IMR-90 (cell line): ENCODE data around the gene CFD. TPM values are rescaled to one million over a fixed set of nuclear protein-coding genes. Genes with fewer than 3 reads are reported as not detected.

Experiments
- ATAC-seq: fragments of 200-7000 bp; cut with Tn5 transposase; 2 replicates; pipeline ENCODE4 v1.9.1; 2020; ENCODE audit warnings: low read depth, mild to moderate bottlenecking, moderate library complexity
- BruUV-seq: library from RNA; stranded (reverse); fragments of 400-500 nt; replicated peaks from 2 replicates; lab custom pipeline; 2021; lab: Mats Ljungman, UMichigan
- CTCF ChIA-PET: fragments of 300-600 bp; formaldehyde crosslinking; extraction: SDS; loops from one replicate; lab custom pipeline; 2021; ENCODE audit warnings: antibody characterized with exemption; lab: Yijun Ruan, JAX
- POLR2A ChIA-PET: fragments of 300-600 bp; sonication (Branson Sonifier 250); formaldehyde crosslinking; loops from one replicate; lab custom pipeline; 2022; ENCODE audit warnings: antibody characterized with exemption; ENCODE audit not compliant: unreplicated experiment; lab: Charles Lee
- DNase-seq: peaks from one replicate; pipeline ENCODE4 v3.0.0; 2013
- H2AFZ ChIP-seq: replicated peaks from 2 replicates; pipeline ENCODE3; 2013; ENCODE audit warnings: low read length, mild to moderate bottlenecking; ENCODE audit not compliant: poor library complexity
- H2AK5ac ChIP-seq: 2 replicates; pipeline ENCODE4 v1.6.1; 2013; ENCODE audit warnings: low read depth, low read length, inconsistent platforms
- H2AK9ac ChIP-seq: replicated peaks from 2 replicates; pipeline ENCODE3; 2013; ENCODE audit warnings: mild to moderate bottlenecking, low read depth, low read length, moderate library complexity; ENCODE audit not compliant: poor library complexity
- H2BK120ac ChIP-seq: 2 replicates; pipeline ENCODE4 v1.6.1; 2013; ENCODE audit warnings: low read depth, low read length, inconsistent platforms
- H2BK15ac ChIP-seq: 3 replicates; pipeline ENCODE4 v1.6.1; 2013; ENCODE audit warnings: low read depth, low read length, inconsistent platforms
- H2BK20ac ChIP-seq: 2 replicates; pipeline ENCODE4 v1.6.1; 2013; ENCODE audit warnings: low read depth, mild to moderate bottlenecking, inconsistent platforms, low read length, moderate library complexity
- H2BK5ac ChIP-seq: 2 replicates; pipeline ENCODE4 v1.6.1; 2013; ENCODE audit warnings: mild to moderate bottlenecking, low read depth, low read length, inconsistent platforms; ENCODE audit not compliant: poor library complexity, severe bottlenecking
- H3K14ac ChIP-seq: replicated peaks from 2 replicates; pipeline ENCODE4 v1.6.1; 2013; ENCODE audit warnings: low read depth, low read length, inconsistent platforms
- H3K18ac ChIP-seq: 2 replicates; pipeline ENCODE4 v1.6.1; 2013; ENCODE audit warnings: low read depth, low read length, control low read depth
- H3K23ac ChIP-seq: 2 replicates; pipeline ENCODE4 v1.6.1; 2013; ENCODE audit warnings: low read depth, low read length, inconsistent platforms
- H3K27ac ChIP-seq: 2 replicates; pipeline ENCODE4 v1.5.1; 2013; ENCODE audit warnings: mild to moderate bottlenecking, control low read depth, low read length; ENCODE audit not compliant: insufficient read depth
- H3K27me3 ChIP-seq: 2 replicates; pipeline ENCODE4 v1.6.1; 2013; ENCODE audit warnings: low read length; ENCODE audit not compliant: control insufficient read depth, insufficient read depth
- H3K36me3 ChIP-seq: 2 replicates; pipeline ENCODE4 v1.6.1; 2013; ENCODE audit warnings: low read length, mixed read lengths; ENCODE audit not compliant: control insufficient read depth, insufficient read depth
- H3K4ac ChIP-seq: 2 replicates; pipeline ENCODE4 v1.6.1; 2013; ENCODE audit warnings: low read depth, low read length, inconsistent platforms
- H3K4me1 ChIP-seq: 2 replicates; pipeline ENCODE4 v1.6.1; 2013; ENCODE audit warnings: low read length, mixed read lengths; ENCODE audit not compliant: control insufficient read depth, insufficient read depth
- H3K4me2 ChIP-seq: 2 replicates; pipeline ENCODE4 v1.6.1; 2013; ENCODE audit warnings: low read depth, mild to moderate bottlenecking, control low read depth, low read length, moderate library complexity
- H3K4me3 ChIP-seq: 2 replicates; pipeline ENCODE4 v1.5.1; 2013; ENCODE audit warnings: low read depth, mild to moderate bottlenecking, control low read depth, low read length, moderate library complexity; ENCODE audit not compliant: insufficient read depth
- H3K56ac ChIP-seq: 2 replicates; pipeline ENCODE4 v1.6.1; 2013; ENCODE audit warnings: low read length, inconsistent platforms; ENCODE audit not compliant: insufficient read depth; ENCODE audit errors: extremely low read depth
- H3K79me1 ChIP-seq, 2 experiments: 2 replicates each; pipeline ENCODE4 v1.6.1; 2013; ENCODE audit warnings: low read length in 2 of 2, inconsistent platforms in 1 of 2, low read depth in 1 of 2
- H3K9ac ChIP-seq: 2 replicates; pipeline ENCODE4 v1.6.1; 2013; ENCODE audit warnings: low read depth, low read length, control low read depth
- H3K9me1 ChIP-seq: 2 replicates; pipeline ENCODE4 v1.6.1; 2013; ENCODE audit warnings: low read length, inconsistent platforms; ENCODE audit not compliant: insufficient read depth
- H3K9me3 ChIP-seq: 2 replicates; pipeline ENCODE4 v1.6.1; 2013; ENCODE audit warnings: low read length; ENCODE audit not compliant: control insufficient read depth, insufficient read depth
- H4K20me1 ChIP-seq: 2 replicates; pipeline ENCODE4 v1.6.1; 2013; ENCODE audit warnings: low read length, inconsistent platforms; ENCODE audit not compliant: insufficient read depth
- H4K5ac ChIP-seq: 2 replicates; pipeline ENCODE4 v1.6.1; 2013; ENCODE audit warnings: mild to moderate bottlenecking, low read depth, low read length, control low read depth
- H4K8ac ChIP-seq, 2 experiments: 2 replicates each; pipeline ENCODE4 v1.6.1; 2013; ENCODE audit warnings: low read depth in 2 of 2, low read length in 2 of 2, control low read depth in 1 of 2, inconsistent platforms in 1 of 2
- H4K91ac ChIP-seq: 2 replicates; pipeline ENCODE4 v1.6.1; 2013; ENCODE audit warnings: low read depth, low read length, inconsistent platforms; ENCODE audit not compliant: insufficient read depth
- BHLHE40 ChIP-seq: fragments of 150-350 bp; IDR thresholded peaks from 2 replicates; pipeline ENCODE4 v1.6.1; 2016; ENCODE audit warnings: mild to moderate bottlenecking, low read depth, low read length
- CEBPB ChIP-seq: IDR thresholded peaks from 2 replicates; pipeline ENCODE4 v1.6.1; 2012; ENCODE audit warnings: low read depth, low read length, improper control_type of control experiment
- CHD1 ChIP-seq: IDR thresholded peaks from 2 replicates; pipeline ENCODE4 v1.6.1; 2012; ENCODE audit warnings: low read depth, low read length, improper control_type of control experiment
- FOS ChIP-seq: fragments of 150-350 bp; IDR thresholded peaks from 2 replicates; pipeline ENCODE4 v1.6.1; 2016; ENCODE audit warnings: low read depth, low read length
- MAFK ChIP-seq: IDR thresholded peaks from 2 replicates; pipeline ENCODE4 v1.6.1; 2012; ENCODE audit warnings: low read depth, low read length, improper control_type of control experiment
- MAZ ChIP-seq: IDR thresholded peaks from 2 replicates; pipeline ENCODE4 v1.6.1; 2012; ENCODE audit warnings: low read depth, mild to moderate bottlenecking, low read length, improper control_type of control experiment, moderate library complexity, borderline replicate concordance
- MXI1 ChIP-seq: IDR thresholded peaks from 2 replicates; pipeline ENCODE4 v1.6.1; 2012; ENCODE audit warnings: low read depth, mild to moderate bottlenecking, low read length, moderate library complexity, borderline replicate concordance
- NFE2L2 ChIP-seq: fragments of 150-350 bp; IDR thresholded peaks from 2 replicates; pipeline ENCODE4 v1.6.1; 2016; ENCODE audit warnings: low read depth, mild to moderate bottlenecking, low read length
- POLR2A ChIP-seq: IDR thresholded peaks from 2 replicates; pipeline ENCODE4 v1.6.1; 2012; ENCODE audit warnings: mild to moderate bottlenecking, low read depth, low read length
- RAD21 ChIP-seq: IDR thresholded peaks from 2 replicates; pipeline ENCODE4 v1.6.1; 2012; ENCODE audit warnings: low read length, improper control_type of control experiment
- RCOR1 ChIP-seq: IDR thresholded peaks from 2 replicates; pipeline ENCODE4 v1.6.1; 2012; ENCODE audit warnings: mild to moderate bottlenecking, low read length, improper control_type of control experiment; ENCODE audit not compliant: insufficient replicate concordance
- RFX5 ChIP-seq: IDR thresholded peaks from 2 replicates; pipeline ENCODE4 v1.8.0; 2012; ENCODE audit warnings: low read depth, mild to moderate bottlenecking, low read length, moderate library complexity
- SMC3 ChIP-seq: fragments of 150-350 bp; IDR thresholded peaks from 2 replicates; pipeline ENCODE4 v1.6.1; 2016; ENCODE audit warnings: low read depth, mild to moderate bottlenecking, antibody characterized with exemption, low read length, moderate library complexity
- WGBS, 2 experiments: methylation state at CpG; one replicate each; pipeline versions ENCODE4 v1.1.5 to v1.1.7; 2013; ENCODE audit warnings: missing lambda C conversion rate in 2 of 2; ENCODE audit not compliant: insufficient read length in 1 of 2; ENCODE audit errors: extremely low coverage in 2 of 2; 5-methylcytosine and 5-hydroxymethylcytosine counted together
- dilution Hi-C: fragments of 300-500 bp; cut with HindIII; formaldehyde crosslinking; loops from one replicate; pipeline ENCODE4 v1.14.3; 2018; ENCODE audit warnings: low sequenced_read_pairs; ENCODE audit not compliant: unreplicated experiment
- in situ Hi-C: fragments of 300-500 bp; cut with MboI; formaldehyde crosslinking; loops from 3 replicates; pipeline ENCODE4 v1.14.3; 2019; ENCODE audit warnings: low sequenced_read_pairs, inconsistent platforms, mixed read lengths
- intact Hi-C: fragments of 100-400 bp; cut with micrococcal nuclease; formaldehyde crosslinking; loops from 2 replicates; pipeline ENCODE4 v1.10.0; 2022
- polyA plus RNA-seq, 3 experiments: library from polyadenylated mRNA; depleted of rRNA; stranded (reverse); fragments of >200 nt; gene quantifications; 2 replicates each; pipeline ENCODE4 v1.2.3, GENCODE V29; 2012; ENCODE audit warnings: low replicate concordance in 1 of 3
- total RNA-seq: library from RNA; depleted of rRNA; stranded (reverse); fragments of >200 nt; gene quantifications from 2 replicates; pipeline ENCODE4 v1.2.3, GENCODE V29; 2012
- TF ChIP-seq, protein P1 (sequence below): conservative IDR thresholded peaks from 2 replicates; pipeline ENCODE4 v1.5.1; 2012; ENCODE audit warnings: mild to moderate bottlenecking, low read depth, low read length, improper control_type of control experiment
- TF ChIP-seq, protein P2 (sequence below): fragments of 150-350 bp; IDR thresholded peaks from 2 replicates; pipeline ENCODE4 v1.6.1; 2016; ENCODE audit warnings: low read depth, mild to moderate bottlenecking, low read length, moderate library complexity, borderline replicate concordance
- TF ChIP-seq, protein P3 (sequence below): fragments of 150-350 bp; IDR thresholded peaks from 2 replicates; pipeline ENCODE4 v1.6.1; 2017; ENCODE audit warnings: mild to moderate bottlenecking, antibody characterized with exemption, low read length, low read depth

CFD gene
- total and polyA plus RNA-seq, 2 of the 4 experiments (the other 2 are of a cell fraction) = 1.4 to 2.8 TPM

DNA sequence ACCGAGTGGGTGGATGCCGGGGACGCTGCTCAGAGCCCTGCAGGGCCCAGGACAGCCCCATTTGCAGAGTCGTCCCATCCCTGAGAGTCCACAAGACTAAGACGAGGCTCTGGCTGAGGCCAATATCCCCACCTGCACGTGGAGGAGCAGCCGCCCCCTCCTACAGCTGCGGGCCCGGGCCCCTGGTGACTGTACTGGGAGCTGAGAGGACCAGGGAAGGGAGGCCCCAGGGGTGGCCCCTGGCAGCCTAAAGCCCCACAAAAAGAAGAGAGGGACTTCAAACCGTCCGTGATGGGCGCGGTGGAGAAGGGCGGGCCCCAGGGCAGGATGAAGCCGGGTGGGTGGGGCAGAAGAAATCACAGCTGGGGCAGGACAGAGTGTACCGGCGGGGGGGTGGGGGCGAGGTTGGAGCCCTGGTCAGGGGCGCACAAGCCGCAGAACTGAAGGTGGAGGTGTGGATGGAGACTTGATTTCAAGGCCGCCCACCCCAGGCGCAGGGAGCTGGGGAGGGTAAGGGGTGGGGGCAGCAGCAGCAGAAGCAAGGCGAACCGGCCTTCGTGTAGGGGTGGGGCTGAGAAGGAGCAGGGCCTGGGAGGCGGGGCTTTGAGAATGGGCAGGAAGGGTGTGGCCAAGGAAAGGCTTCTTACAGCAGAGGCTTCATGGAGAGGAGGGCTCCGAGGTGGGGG is 12.9 kb downstream of the CFD start:
- Histone ChIP-seq H2AK5ac (no peak overlapping the region), H3K79me1 (peaks cover 5 to 21% of the 10 kb centered on the region in 2 experiments; a peak in 2 of 4 replicates), H4K5ac (no peak overlapping the region), H3K14ac (no peak overlapping the region), H3K4ac (peak overlapping the region; percentile 27; the same call in 1 of the 2 replicates), H3K56ac (no peak overlapping the region), H3K18ac (no peak overlapping the region), H2AK9ac (peak overlapping the region; percentile 42), H2BK5ac (no peak overlapping the region), H3K27me3 (no peaks in the 10 kb centered on the region), H4K91ac (no peak overlapping the region), H3K4me1 (peaks cover 22% of the 10 kb centered on the region), H3K27ac (no peak overlapping the region), H4K8ac (no peak overlapping the region), H2BK120ac (no peak overlapping the region), H3K23ac (no peak overlapping the region), H3K9ac (no peak overlapping the region), H4K20me1 (peaks cover 20% of the 10 kb centered on the region), H2BK15ac (no peak overlapping the region), H2AFZ (peak overlapping the region; percentile 43), H3K4me3 (no peak overlapping the region), H3K36me3 (peaks cover 44% of the 10 kb centered on the region), H2BK20ac (no peak overlapping the region), H3K9me1 (no peaks in the 10 kb centered on the region; the same call in 1 of the 2 replicates), H3K9me3 (no peaks in the 10 kb centered on the region), H3K4me2 (no peak overlapping the region)
- in situ Hi-C loops = no loop called here
- DNase-seq (peak; percentile 38), ATAC-seq (peak; percentile 47)
- ChIA-PET POLR2A (no interaction called here), CTCF (no interaction called here)
- no TSS peak for BruUV-seq
- TF ChIP-seq, protein P1, sequence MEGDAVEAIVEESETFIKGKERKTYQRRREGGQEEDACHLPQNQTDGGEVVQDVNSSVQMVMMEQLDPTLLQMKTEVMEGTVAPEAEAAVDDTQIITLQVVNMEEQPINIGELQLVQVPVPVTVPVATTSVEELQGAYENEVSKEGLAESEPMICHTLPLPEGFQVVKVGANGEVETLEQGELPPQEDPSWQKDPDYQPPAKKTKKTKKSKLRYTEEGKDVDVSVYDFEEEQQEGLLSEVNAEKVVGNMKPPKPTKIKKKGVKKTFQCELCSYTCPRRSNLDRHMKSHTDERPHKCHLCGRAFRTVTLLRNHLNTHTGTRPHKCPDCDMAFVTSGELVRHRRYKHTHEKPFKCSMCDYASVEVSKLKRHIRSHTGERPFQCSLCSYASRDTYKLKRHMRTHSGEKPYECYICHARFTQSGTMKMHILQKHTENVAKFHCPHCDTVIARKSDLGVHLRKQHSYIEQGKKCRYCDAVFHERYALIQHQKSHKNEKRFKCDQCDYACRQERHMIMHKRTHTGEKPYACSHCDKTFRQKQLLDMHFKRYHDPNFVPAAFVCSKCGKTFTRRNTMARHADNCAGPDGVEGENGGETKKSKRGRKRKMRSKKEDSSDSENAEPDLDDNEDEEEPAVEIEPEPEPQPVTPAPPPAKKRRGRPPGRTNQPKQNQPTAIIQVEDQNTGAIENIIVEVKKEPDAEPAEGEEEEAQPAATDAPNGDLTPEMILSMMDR = no peak
- TF ChIP-seq, protein P2, sequence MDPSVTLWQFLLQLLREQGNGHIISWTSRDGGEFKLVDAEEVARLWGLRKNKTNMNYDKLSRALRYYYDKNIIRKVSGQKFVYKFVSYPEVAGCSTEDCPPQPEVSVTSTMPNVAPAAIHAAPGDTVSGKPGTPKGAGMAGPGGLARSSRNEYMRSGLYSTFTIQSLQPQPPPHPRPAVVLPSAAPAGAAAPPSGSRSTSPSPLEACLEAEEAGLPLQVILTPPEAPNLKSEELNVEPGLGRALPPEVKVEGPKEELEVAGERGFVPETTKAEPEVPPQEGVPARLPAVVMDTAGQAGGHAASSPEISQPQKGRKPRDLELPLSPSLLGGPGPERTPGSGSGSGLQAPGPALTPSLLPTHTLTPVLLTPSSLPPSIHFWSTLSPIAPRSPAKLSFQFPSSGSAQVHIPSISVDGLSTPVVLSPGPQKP = no peak
- TF ChIP-seq CEBPB (no peak), NFE2L2 (no peak), FOS (no peak), RAD21 (no peak), RFX5 (no peak), BHLHE40 (no peak), POLR2A (no peak), MAFK (no peak), MAZ (no peak), CHD1 (no peak), SMC3 (no peak), MXI1 (no peak), RCOR1 (no peak)
- TF ChIP-seq, protein P3, sequence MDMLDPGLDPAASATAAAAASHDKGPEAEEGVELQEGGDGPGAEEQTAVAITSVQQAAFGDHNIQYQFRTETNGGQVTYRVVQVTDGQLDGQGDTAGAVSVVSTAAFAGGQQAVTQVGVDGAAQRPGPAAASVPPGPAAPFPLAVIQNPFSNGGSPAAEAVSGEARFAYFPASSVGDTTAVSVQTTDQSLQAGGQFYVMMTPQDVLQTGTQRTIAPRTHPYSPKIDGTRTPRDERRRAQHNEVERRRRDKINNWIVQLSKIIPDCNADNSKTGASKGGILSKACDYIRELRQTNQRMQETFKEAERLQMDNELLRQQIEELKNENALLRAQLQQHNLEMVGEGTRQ = no peak
- intact Hi-C loops = no loop called here
- dilution Hi-C loops = no loop called here
- 80% methylated on average over 4 of the region's 27 CpGs; no CpG with 5 or more reads in 1 of the 2 experiments for WGBS, 2 experiments
